Neural crest cell (in vitro differentiated cells): ENCODE results near the gene LAMB2. TPM values are rescaled to one million over a fixed set of nuclear protein-coding genes. Genes with fewer than 3 reads are reported as not detected.

Experiments
- DNase-seq: peaks from one replicate; pipeline ENCODE4 v3.0.0; 2021; ENCODE audit warnings: low read depth, mixed read lengths, low spot score
- H3K27ac Mint-ChIP-seq: one replicate; pipeline ENCODE4 v1.8.0; 2021; ENCODE audit warnings: mild to moderate bottlenecking, mixed read lengths; ENCODE audit not compliant: unreplicated experiment
- H3K27me3 Mint-ChIP-seq: 2 replicates; pipeline ENCODE4 v1.8.0; 2021; ENCODE audit warnings: low read depth, mild to moderate bottlenecking, mixed read lengths
- H3K36me3 Mint-ChIP-seq: 2 replicates; pipeline ENCODE4 v1.8.0; 2021; ENCODE audit warnings: low read depth, mild to moderate bottlenecking, mixed read lengths
- H3K4me1 Mint-ChIP-seq: 2 replicates; pipeline ENCODE4 v1.8.0; 2021; ENCODE audit warnings: mixed read lengths
- H3K4me3 Mint-ChIP-seq: one replicate; pipeline ENCODE4 v1.8.0; 2021; ENCODE audit warnings: mild to moderate bottlenecking, mixed read lengths
- H3K9me3 Mint-ChIP-seq: 2 replicates; pipeline ENCODE4 v1.8.0; 2021; ENCODE audit warnings: mixed read lengths
- total RNA-seq: library from RNA; stranded (reverse); gene quantifications from 2 replicates; pipeline ENCODE4 v1.2.1, GENCODE V29; 2021
- TF ChIP-seq, protein P1 (sequence below): fragments of 200-600 bp; sonication (generic); conservative IDR thresholded peaks from 2 replicates; pipeline ENCODE4 v1.5.0; 2021; ENCODE audit warnings: antibody characterized with exemption, mild to moderate bottlenecking

The LAMB2 gene
- total RNA-seq, 1 donor from 2014 or later: 120 TPM

DNA sequence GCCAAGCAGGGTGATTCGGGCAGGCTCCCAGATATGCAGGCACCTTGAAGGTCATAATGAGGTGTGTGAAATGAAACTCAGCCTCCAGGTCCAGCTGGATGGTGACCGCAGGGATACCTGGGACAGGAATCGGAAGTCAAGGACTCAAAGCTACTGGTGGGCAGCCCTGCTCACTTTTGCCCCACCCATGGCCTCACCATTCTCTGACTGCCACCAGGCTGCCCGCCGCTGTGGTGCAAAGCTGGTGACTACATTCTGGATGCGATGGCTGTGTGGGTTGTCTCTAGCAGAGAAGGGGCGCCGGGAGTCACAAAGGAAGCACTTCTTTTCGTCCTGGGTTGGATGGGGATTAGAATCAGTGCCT, 795 bp downstream of the LAMB2 start:
- Mint-ChIP-seq H3K36me3 (no peaks in the 10 kb centered on the region), H3K4me1 (peaks cover 35% of the 10 kb centered on the region), H3K27ac (no peak overlapping the region), H3K4me3 (peak overlapping the region; percentile 92), H3K27me3 (no peaks in the 10 kb centered on the region), H3K9me3 (no peaks in the 10 kb centered on the region)
- DNase-seq: no peak
- TF ChIP-seq, protein P1, sequence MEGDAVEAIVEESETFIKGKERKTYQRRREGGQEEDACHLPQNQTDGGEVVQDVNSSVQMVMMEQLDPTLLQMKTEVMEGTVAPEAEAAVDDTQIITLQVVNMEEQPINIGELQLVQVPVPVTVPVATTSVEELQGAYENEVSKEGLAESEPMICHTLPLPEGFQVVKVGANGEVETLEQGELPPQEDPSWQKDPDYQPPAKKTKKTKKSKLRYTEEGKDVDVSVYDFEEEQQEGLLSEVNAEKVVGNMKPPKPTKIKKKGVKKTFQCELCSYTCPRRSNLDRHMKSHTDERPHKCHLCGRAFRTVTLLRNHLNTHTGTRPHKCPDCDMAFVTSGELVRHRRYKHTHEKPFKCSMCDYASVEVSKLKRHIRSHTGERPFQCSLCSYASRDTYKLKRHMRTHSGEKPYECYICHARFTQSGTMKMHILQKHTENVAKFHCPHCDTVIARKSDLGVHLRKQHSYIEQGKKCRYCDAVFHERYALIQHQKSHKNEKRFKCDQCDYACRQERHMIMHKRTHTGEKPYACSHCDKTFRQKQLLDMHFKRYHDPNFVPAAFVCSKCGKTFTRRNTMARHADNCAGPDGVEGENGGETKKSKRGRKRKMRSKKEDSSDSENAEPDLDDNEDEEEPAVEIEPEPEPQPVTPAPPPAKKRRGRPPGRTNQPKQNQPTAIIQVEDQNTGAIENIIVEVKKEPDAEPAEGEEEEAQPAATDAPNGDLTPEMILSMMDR: no peak

DNA sequence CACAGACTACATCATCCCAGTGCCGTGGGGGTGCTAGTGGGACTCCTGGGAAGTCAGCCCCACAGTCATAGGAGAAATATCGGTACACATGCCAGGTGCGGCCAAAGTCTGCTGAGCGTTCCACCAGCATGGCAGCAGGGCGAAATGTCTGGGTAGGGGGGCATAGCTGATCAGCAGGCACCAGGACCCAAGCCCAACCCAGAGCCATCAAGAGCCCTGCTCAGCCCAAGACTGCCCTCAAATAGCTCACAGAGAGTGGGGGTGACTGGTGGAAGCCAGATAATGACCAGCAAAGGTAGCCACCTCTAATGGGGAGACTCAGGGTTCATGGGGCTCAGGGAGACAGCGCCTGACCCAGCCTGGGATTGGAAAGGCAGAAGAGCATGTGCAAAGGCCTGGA, 1.3 kb downstream of the LAMB2 start:
- H3K36me3 Mint-ChIP-seq: no peaks in the 10 kb centered on the region
- TF ChIP-seq, protein P1: no peak
- no peaks in the 10 kb centered on the region for H3K9me3 Mint-ChIP-seq
- H3K4me1 Mint-ChIP-seq: peaks cover 35% of the 10 kb centered on the region
- DNase-seq: no peak
- H3K27me3 Mint-ChIP-seq: no peaks in the 10 kb centered on the region
- peak overlapping the region; percentile 92 for H3K4me3 Mint-ChIP-seq
- H3K27ac Mint-ChIP-seq: no peak overlapping the region

DNA sequence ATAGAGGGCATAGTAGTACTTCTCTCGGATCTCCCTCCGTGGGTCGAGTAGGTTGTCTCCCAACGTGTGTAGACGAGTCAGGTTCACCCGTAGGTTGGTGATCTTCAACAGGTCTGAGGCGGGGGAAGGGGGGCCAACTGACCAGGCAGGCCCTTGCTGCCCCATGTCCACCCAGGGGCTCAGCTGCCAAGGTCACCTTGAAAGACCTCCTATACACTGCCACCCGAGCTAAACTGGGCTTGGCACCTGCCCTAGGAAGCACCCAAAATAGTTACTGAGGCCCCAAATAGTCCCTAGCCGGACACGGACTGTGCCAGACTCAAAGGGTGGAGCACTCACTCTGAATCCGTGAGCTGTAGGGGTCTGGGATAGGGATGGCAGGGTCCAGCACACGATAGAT, 1.8 kb downstream of the LAMB2 start:
- Mint-ChIP-seq H3K27ac (no peak overlapping the region), H3K36me3 (no peaks in the 10 kb centered on the region), H3K4me1 (peaks cover 35% of the 10 kb centered on the region), H3K9me3 (no peaks in the 10 kb centered on the region), H3K4me3 (peak overlapping the region; percentile 92), H3K27me3 (no peaks in the 10 kb centered on the region)
- TF ChIP-seq, protein P1: no peak
- DNase-seq: no peak

DNA sequence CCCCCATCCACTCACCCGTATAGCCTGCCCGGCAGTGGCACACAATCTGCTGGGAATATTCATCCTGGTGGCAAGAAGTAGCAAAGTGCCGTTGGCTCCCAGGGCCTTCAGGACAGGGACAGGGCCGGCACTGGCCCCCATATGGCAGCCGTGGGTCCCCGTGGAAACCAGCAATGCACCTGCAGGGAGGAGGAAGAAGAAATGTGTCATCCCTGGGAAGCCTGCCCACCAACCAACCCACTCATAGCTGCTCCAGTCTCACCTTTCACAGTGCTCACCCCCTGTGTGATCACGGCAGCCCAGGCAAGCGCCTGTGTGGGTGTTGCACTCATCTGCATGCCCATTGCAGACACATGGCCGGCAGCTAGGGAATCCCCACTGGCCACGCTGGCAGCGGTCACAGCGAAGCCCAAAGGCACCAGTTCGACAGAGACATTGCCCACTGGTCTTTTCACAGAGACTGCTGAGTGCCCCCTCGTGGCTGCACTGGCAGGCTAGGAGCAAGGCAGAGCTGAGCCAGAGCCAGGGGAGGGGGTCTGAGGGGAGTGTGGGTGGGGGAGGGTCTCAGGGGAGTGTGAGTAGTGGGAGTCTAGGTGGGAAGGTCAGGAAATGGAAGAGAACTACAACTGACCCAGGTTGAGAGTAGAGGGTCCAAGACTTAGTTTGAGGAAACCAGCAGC, 7.7 kb downstream of the LAMB2 start:
- peak overlapping the region; percentile 84 for H3K27ac Mint-ChIP-seq
- no peaks in the 10 kb centered on the region for H3K36me3 Mint-ChIP-seq
- H3K27me3 Mint-ChIP-seq: no peaks in the 10 kb centered on the region
- TF ChIP-seq, protein P1: no peak
- no peak for DNase-seq
- no peaks in the 10 kb centered on the region for H3K9me3 Mint-ChIP-seq
- peak overlapping the region; percentile 50 for H3K4me3 Mint-ChIP-seq
- H3K4me1 Mint-ChIP-seq: no peaks in the 10 kb centered on the region

- no peak for DNase-seq
- H3K27ac Mint-ChIP-seq: no peak overlapping the region
- TF ChIP-seq, protein P1: no peak
Measured at GRCh38 chr3:49124203-49124602, 8.6 kb downstream of the LAMB2 start.

More at GRCh38 chr3:49124203-49124602, 8.6 kb downstream of the LAMB2 start:
- no peaks in the 10 kb centered on the region for H3K36me3 Mint-ChIP-seq
- no peaks in the 10 kb centered on the region for H3K9me3 Mint-ChIP-seq
- H3K4me3 Mint-ChIP-seq: no peak overlapping the region
- H3K27me3 Mint-ChIP-seq: no peaks in the 10 kb centered on the region
- H3K4me1 Mint-ChIP-seq: peaks cover 5% of the 10 kb centered on the region
